B cell (primary cell): ENCODE results near the gene STIMATE. TPM values are rescaled to one million over a fixed set of nuclear protein-coding genes. Genes with fewer than 3 reads are reported as not detected.

ENCODE experiments used
- ATAC-seq: fragments of 200-7000 bp; cut with Tn5 transposase; one replicate; pipeline ENCODE4 v1.10.0; 2021; ENCODE audit warnings: low read depth, mild to moderate bottlenecking, moderate number of reproducible peaks, moderate library complexity
- CTCF ChIA-PET: fragments of 350-600 bp; sonication (Branson Sonifier 250); formaldehyde crosslinking; loops from one replicate; lab custom pipeline; 2021; ENCODE audit warnings: antibody characterized with exemption, inconsistent platforms; lab: Charles Lee
- POLR2A ChIA-PET: fragments of 350-600 bp; sonication (Branson Sonifier 250); formaldehyde crosslinking; loops from one replicate; lab custom pipeline; 2021; ENCODE audit warnings: antibody characterized with exemption; lab: Charles Lee
- DNase-seq: peaks from one replicate; pipeline ENCODE4 v3.0.0; 2013
- H2AFZ ChIP-seq: 2 replicates; pipeline ENCODE4 v1.6.1; 2012; ENCODE audit warnings: mild to moderate bottlenecking, low read depth, low read length; ENCODE audit not compliant: insufficient read depth, poor library complexity, severe bottlenecking
- H3K27ac ChIP-seq, 2 donors: 1 replicate in 1 of 2; 2 replicates in 1 of 2; pipeline ENCODE4 v1.5.1; 2012 to 2013; ENCODE audit warnings: low read length in 2 of 2, mild to moderate bottlenecking in 2 of 2, moderate library complexity in 1 of 2
- H3K27me3 ChIP-seq, 4 experiments: fragments of 200-600 bp in 1 of 4; sonication (generic) in 1 of 4; replicated peaks in 1 of 4; 1 replicate in 2 of 4; 2 replicates in 2 of 4; pipeline versions ENCODE4 v1.6.1 to v1.7.0; 2013 to 2016; ENCODE audit warnings: low read length in 3 of 4, mild to moderate bottlenecking in 2 of 4, mixed read lengths in 1 of 4, moderate library complexity in 1 of 4; ENCODE audit not compliant: insufficient read depth in 4 of 4, control insufficient read depth in 3 of 4; ENCODE audit errors: control extremely low read depth in 1 of 4
- H3K36me3 ChIP-seq, 2 experiments: replicated peaks in 1 of 2; 1 replicate in 1 of 2; 2 replicates in 1 of 2; pipeline versions ENCODE4 v1.6.1 to v1.7.1; 2013; ENCODE audit warnings: low read length in 1 of 2; ENCODE audit not compliant: insufficient read depth in 2 of 2, control insufficient read depth in 1 of 2; ENCODE audit errors: control extremely low read depth in 1 of 2, extremely low read depth in 1 of 2
- H3K4me1 ChIP-seq, 2 donors: fragments of 200-600 bp in 1 of 2; sonication (generic) in 1 of 2; 1 replicate in 1 of 2; 2 replicates in 1 of 2; pipeline versions ENCODE4 v1.5.1 to v1.6.1; 2013 to 2017; ENCODE audit warnings: low read length in 2 of 2; ENCODE audit not compliant: control insufficient read depth in 2 of 2, insufficient read depth in 2 of 2
- H3K4me2 ChIP-seq: replicated peaks from 2 replicates; pipeline ENCODE3; 2012; ENCODE audit warnings: mild to moderate bottlenecking, low read depth, low read length; ENCODE audit not compliant: poor library complexity, severe bottlenecking
- H3K4me3 ChIP-seq, 5 experiments: fragments of 200-600 bp in 1 of 5; sonication (generic) in 1 of 5; 1 replicate in 3 of 5; 2 replicates in 2 of 5; pipeline versions ENCODE4 v1.5.1 to v1.7.0; 2011 to 2016; ENCODE audit warnings: low read length in 4 of 5, mild to moderate bottlenecking in 4 of 5, low read depth in 2 of 5, control low read depth in 1 of 5, moderate library complexity in 1 of 5; ENCODE audit not compliant: insufficient read depth in 1 of 5; ENCODE audit errors: control extremely low read depth in 1 of 5, extremely low read depth in 1 of 5
- H3K79me2 ChIP-seq: fragments of 200-600 bp; sonication (generic); one replicate; pipeline ENCODE4 v1.6.0; 2016; ENCODE audit warnings: low read length; ENCODE audit not compliant: control insufficient read depth, insufficient read depth
- H3K9ac ChIP-seq: fragments of 200-600 bp; sonication (generic); 2 replicates; pipeline ENCODE4 v1.6.1; 2017; ENCODE audit warnings: mild to moderate bottlenecking, low read length, moderate library complexity
- H3K9me3 ChIP-seq, 3 donors: one replicate each; pipeline versions ENCODE4 v1.6.1 to v1.7.1; 2013; ENCODE audit warnings: low read length in 2 of 3; ENCODE audit not compliant: control insufficient read depth in 2 of 3, insufficient read depth in 1 of 3; ENCODE audit errors: control extremely low read depth in 1 of 3
- H4K20me1 ChIP-seq: 2 replicates; pipeline ENCODE4 v1.6.0; 2012; ENCODE audit warnings: mild to moderate bottlenecking, low read length; ENCODE audit not compliant: insufficient read depth, control insufficient read depth, poor library complexity, severe bottlenecking
- H3K27ac Mint-ChIP-seq: one replicate; pipeline ENCODE4 v1.8.0; 2021; ENCODE audit warnings: mixed read lengths
- H3K27me3 Mint-ChIP-seq: one replicate; pipeline ENCODE4 v1.8.0; 2021; ENCODE audit warnings: mixed read lengths
- H3K4me1 Mint-ChIP-seq: one replicate; pipeline ENCODE4 v1.8.0; 2021; ENCODE audit warnings: mixed read lengths
- H3K4me3 Mint-ChIP-seq: one replicate; pipeline ENCODE4 v1.8.0; 2021; ENCODE audit warnings: mixed read lengths
- H3K9me3 Mint-ChIP-seq: one replicate; pipeline ENCODE4 v1.8.0; 2022; ENCODE audit warnings: mixed read lengths; ENCODE audit not compliant: insufficient read depth
- CTCF ChIP-seq: fragments of 200-600 bp; IDR thresholded peaks from one replicate; pipeline ENCODE4 v1.8.0; 2022; ENCODE audit warnings: antibody characterized with exemption, mild to moderate bottlenecking
- EZH2 ChIP-seq: IDR thresholded peaks from 2 replicates; pipeline ENCODE4 v1.6.1; 2012; ENCODE audit warnings: borderline replicate concordance, low read depth, mild to moderate bottlenecking, moderate library complexity, low read length; ENCODE audit not compliant: insufficient read depth, poor library complexity, severe bottlenecking
- WGBS: methylation state at CpG from one replicate; pipeline ENCODE4 v1.1.5; 2013; ENCODE audit warnings: missing lambda C conversion rate; ENCODE audit not compliant: insufficient coverage; 5-methylcytosine and 5-hydroxymethylcytosine counted together
- intact Hi-C: fragments of 100-400 bp; cut with micrococcal nuclease; formaldehyde crosslinking; loops from one replicate; pipeline ENCODE4 v1.10.0; 2022
- polyA plus RNA-seq: library from polyadenylated mRNA; depleted of rRNA; stranded (reverse); fragments of >200 nt; gene quantifications from 2 replicates; pipeline ENCODE4 v1.2.3, GENCODE V29; 2012
- total RNA-seq, 2 donors: library from RNA; stranded (reverse); fragments of 120-200 nt in 1 of 2; gene quantifications; 1 replicate in 1 of 2; 2 replicates in 1 of 2; pipeline versions ENCODE4 v1.2.3 to v1.2.4, GENCODE V29; 2013 to 2022

STIMATE gene
- total and polyA plus RNA-seq, 2 donors (not counting 1 experiment from before 2014, with no cell fraction given), result 24.6 to 38.4 TPM

- peaks cover 0 to 9% of the 10 kb centered on the region in 2 experiments for H3K36me3 ChIP-seq
- no peak overlapping the region for H3K27ac Mint-ChIP-seq
- no peak overlapping the region for H3K4me2 ChIP-seq
- no peaks in the 10 kb centered on the region for H3K27me3 ChIP-seq
- POLR2A ChIA-PET, result no interaction called here
- no peaks in the 10 kb centered on the region for H3K9me3 ChIP-seq
- H3K4me3 Mint-ChIP-seq, result no peak overlapping the region
- CTCF ChIA-PET, result no interaction called here
- WGBS, result no CpG with 5 or more reads among the region's 3 CpGs
- H3K4me3 ChIP-seq, result no peak overlapping the region
- no peaks in the 10 kb centered on the region for H3K9me3 Mint-ChIP-seq
- H3K27ac ChIP-seq, result no peak overlapping the region
- no peaks in the 10 kb centered on the region for H3K4me1 ChIP-seq
- no peak for DNase-seq
- H2AFZ ChIP-seq, result no peak overlapping the region
- ATAC-seq, result no peak
- no peaks in the 10 kb centered on the region for H3K27me3 Mint-ChIP-seq
- no peaks in the 10 kb centered on the region for H3K4me1 Mint-ChIP-seq
- TF ChIP-seq EZH2 (no peak), CTCF (no peak)
- no peak overlapping the region for H3K9ac ChIP-seq
- H3K79me2 ChIP-seq, result no peaks in the 10 kb centered on the region
- no peaks in the 10 kb centered on the region for H4K20me1 ChIP-seq
- intact Hi-C loops, result no loop called here
These were observed 40.2 kb downstream of the STIMATE start for GRCh38 chr3:52857133-52857532.

GRCh38 chr3:52856666-52857065 is 40.7 kb downstream of the STIMATE start:
- H3K4me1 Mint-ChIP-seq, result no peaks in the 10 kb centered on the region
- Histone ChIP-seq H3K27me3 (no peaks in the 10 kb centered on the region), H3K4me3 (no peak overlapping the region), H3K27ac (no peak overlapping the region), H2AFZ (no peak overlapping the region), H3K9me3 (no peaks in the 10 kb centered on the region), H3K9ac (no peak overlapping the region), H4K20me1 (no peaks in the 10 kb centered on the region), H3K79me2 (no peaks in the 10 kb centered on the region), H3K4me1 (no peaks in the 10 kb centered on the region), H3K4me2 (no peak overlapping the region), H3K36me3 (peaks cover 0 to 14% of the 10 kb centered on the region in 2 experiments)
- H3K9me3 Mint-ChIP-seq, result no peaks in the 10 kb centered on the region
- CTCF ChIA-PET, result no interaction called here
- ATAC-seq (no peak), DNase-seq (no peak)
- POLR2A ChIA-PET, result no interaction called here
- no peaks in the 10 kb centered on the region for H3K27me3 Mint-ChIP-seq
- no peak overlapping the region for H3K4me3 Mint-ChIP-seq
- intact Hi-C loops, result no loop called here
- TF ChIP-seq CTCF, result no peak
- no peak for TF ChIP-seq EZH2
- WGBS, result 87% methylated on average over 3 of the region's 5 CpGs
- no peak overlapping the region for H3K27ac Mint-ChIP-seq
